NCI-H1048 (cell line): Measurements from ENCODE around the gene GTF2IRD1.
"Not testable (repeated sequence)": the region's sequence is repeated elsewhere in the genome, so short reads cannot be mapped to it uniquely, and the experiment has no call there.

Source experiments
- DNase-seq: peaks from one replicate; lab custom pipeline; 2025; lab: John Stamatoyannopoulos, UW

Gene GTF2IRD1

DNA sequence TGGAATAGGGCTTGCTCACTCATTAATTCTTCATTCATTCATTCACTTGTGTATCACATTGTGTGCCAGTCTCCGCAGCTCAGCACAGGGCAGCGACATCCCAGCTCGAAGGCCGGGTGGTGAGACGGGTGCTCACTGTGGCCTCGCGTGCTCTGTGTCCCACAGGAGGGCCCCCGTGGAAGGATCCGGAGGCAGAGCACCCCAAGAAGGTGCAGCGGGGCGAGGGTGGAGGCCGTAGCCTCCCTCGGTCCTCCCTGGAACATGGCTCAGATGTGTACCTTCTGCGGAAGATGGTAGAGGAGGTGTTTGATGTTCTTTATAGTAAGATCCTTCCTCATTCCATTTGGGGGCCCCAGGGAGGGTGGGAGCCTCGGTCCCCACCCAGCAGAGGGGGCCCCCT, 61.6 kb downstream of the GTF2IRD1 start:
- no peak for DNase-seq

DNA sequence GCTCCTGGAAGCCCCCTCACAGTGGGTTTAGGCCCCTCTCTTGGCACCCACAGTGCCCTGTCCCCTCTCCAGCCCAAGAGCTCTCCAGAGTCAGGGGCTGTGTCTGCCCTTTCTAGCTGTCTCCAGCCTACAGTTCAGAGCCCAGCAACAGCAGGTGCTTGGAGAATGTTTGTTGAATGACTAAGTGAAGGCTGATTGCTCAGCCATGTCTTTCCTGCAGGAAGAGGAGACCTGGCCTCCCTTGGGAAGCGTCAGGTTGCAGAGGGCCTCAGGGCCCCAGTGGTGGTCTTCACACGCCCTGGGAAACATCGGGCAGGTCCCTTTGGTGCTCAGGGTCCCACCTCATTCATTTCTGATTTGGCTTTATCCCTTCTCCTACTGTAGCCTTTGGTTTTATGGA, 62.5 kb downstream of the GTF2IRD1 start:
- no peak for DNase-seq

- no peak for DNase-seq
Measured at GRCh38 chr7:74518041-74518440, 64.3 kb downstream of the GTF2IRD1 start.

DNA sequence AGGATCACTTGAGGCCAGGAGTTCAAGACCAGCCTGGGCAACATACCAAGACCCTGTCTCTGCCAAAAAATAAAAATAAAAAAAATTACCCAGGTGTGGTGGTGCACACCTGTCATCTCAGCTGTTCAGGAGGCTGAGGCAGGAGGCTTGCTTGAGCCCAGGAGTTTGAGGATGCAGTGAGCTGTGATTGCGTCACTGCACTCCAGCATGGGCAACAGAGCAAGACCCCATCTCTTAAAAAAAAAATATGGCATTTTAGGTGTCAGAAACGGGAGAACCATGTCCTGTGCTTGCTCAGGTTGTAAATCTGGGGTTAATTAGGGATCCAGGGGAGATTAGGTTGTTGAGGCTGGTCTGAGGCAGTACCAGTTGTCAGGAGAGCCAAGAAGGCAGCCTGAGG, 64.9 kb downstream of the GTF2IRD1 start:
- no peak for DNase-seq

GRCh38 chr7:74519395-74519794, 65.7 kb downstream of the GTF2IRD1 start:
- DNase-seq: no peak

GRCh38 chr7:74521855-74522254, 68.1 kb downstream of the GTF2IRD1 start:
- DNase-seq: no peak

- DNase-seq: no peak
Measured at GRCh38 chr7:74522281-74522905, 68.7 kb downstream of the GTF2IRD1 start.

DNA sequence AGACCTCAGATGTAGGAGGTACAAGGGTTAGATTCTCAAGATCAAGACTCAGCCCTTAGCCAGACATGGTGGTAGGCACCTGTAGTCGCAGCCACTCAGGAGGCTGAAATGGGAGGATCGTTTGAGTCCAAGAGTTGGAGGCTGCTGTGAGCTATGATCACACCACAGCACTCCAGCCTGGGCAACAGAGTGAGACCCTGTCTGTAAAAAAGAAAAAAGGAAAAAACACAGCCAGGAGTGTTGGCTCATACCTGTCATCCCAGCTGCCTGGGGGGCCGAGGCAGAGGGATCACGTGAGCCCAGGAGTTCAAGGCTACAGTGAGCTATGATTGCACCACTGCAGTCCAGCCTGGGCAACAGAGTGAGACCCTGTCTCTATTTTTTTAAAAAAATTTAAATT, 69.3 kb downstream of the GTF2IRD1 start:
- DNase-seq: no peak

DNA sequence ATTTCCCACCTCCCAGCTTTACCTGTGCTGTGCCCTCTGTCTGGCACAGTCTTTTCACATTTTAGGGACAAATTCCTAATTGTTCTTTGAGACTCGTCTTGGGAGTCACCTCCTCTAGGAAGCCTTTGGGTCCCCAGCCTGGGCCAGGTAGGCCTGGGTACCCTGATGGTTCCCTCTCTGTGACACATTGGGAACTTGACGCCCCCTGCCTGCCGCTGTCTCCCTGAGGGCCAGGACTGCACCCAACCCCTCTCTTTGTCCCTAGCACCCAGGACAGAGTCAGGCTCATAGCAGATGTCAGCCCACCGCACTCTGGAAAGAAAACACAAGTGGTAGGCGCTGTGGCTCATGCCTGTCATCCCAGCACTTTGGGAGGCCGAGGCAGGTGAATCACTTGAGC, 71.4 kb downstream of the GTF2IRD1 start:
- no peak for DNase-seq

DNA sequence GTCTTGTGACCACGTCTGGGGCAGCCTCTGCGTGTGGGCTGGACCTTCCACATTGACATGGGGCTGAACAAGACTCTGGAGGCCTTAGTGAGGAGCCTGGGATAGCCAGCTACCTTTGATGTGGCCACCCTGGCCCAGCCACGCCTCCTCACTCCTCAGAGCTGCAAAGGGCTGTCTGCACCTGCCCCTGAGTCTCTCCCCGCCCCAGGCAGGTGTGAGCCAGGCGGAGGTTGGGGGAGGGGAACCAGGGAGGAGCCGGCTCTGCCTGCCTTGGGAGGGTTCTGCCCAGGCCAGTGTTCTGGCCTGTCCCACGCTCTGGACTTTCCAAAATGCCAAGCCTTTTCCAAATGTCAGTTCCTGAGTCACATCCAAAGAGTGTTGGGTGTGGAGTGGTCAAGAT, 72.2 kb downstream of the GTF2IRD1 start:
- DNase-seq: no peak

- DNase-seq: no peak
Measured at GRCh38 chr7:74526780-74527179, 73.1 kb downstream of the GTF2IRD1 start.

GRCh38 chr7:74527842-74528241, 74.1 kb downstream of the GTF2IRD1 start:
- no peak for DNase-seq

GRCh38 chr7:74528773-74529172, 75.1 kb downstream of the GTF2IRD1 start:
- DNase-seq: not testable (repeated sequence)

DNA sequence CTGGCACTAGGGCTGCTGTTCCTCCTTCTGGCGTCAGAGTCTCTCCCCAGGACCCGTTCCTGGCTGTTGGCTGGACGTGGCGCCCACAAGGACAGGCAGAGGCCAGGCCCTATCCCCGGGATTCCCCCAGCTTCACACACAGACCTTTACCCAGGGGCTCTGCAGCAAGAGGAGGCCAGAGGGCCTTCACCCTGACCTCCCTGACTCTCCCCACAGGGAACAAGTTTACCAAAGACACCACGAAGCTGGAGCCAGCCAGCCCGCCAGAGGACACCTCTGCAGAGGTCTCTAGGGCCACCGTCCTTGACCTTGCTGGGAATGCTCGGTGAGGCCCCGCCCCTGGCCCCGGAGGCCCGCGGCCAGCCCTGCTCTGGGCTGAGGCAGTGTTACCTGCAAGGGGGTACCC, 82.2 kb downstream of the GTF2IRD1 start:
- DNase-seq: no peak

DNA sequence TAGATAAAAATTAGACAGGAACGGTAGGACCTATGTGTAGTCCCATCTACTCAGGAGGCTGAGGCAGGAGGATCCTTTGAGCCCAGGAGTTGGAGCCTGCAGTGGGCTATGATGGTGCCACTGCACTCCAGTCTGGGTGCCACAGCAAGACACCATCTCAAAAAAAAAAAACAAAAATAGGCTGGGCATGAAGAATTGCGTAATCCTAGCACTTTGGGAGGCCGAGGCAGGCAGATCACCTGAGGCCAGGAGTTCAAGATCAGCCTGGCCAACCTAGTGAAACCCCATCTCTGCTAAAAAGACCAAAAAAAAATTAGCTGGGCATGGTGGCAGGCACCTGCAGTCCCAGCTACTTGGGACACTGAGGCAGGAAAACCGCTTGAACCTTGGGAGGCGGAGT, 88.2 kb downstream of the GTF2IRD1 start:
- not testable (repeated sequence) for DNase-seq

- DNase-seq: no peak
Measured at GRCh38 chr7:74542558-74543117, 88.9 kb downstream of the GTF2IRD1 start.

- no peak for DNase-seq
Measured at GRCh38 chr7:74544706-74545469, 91.2 kb downstream of the GTF2IRD1 start.

- no peak for DNase-seq
Measured at GRCh38 chr7:74545921-74546320, 92.2 kb downstream of the GTF2IRD1 start.

- DNase-seq: not testable (repeated sequence)
Measured at GRCh38 chr7:74553596-74554012, 99.9 kb downstream of the GTF2IRD1 start.

DNA sequence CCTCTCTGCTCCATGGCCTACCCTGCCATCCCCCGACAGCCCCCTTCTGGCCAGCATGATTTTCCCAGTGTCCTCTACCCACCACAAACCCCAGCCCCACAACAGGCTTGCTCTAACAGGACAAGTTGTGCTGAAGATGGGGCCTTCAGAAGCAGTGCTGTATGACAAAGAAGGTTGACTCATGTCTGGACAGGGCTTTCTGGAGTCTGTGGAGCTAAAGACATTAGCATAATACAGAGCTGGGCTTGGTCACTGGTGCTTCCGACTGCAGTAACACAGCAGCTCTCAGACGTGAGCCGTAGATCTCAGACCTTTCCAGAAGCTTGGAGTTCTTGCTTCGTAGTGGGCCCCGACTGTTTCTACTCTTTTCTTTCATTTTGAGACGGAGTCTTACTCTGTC, 100.5 kb downstream of the GTF2IRD1 start:
- DNase-seq: no peak

DNA sequence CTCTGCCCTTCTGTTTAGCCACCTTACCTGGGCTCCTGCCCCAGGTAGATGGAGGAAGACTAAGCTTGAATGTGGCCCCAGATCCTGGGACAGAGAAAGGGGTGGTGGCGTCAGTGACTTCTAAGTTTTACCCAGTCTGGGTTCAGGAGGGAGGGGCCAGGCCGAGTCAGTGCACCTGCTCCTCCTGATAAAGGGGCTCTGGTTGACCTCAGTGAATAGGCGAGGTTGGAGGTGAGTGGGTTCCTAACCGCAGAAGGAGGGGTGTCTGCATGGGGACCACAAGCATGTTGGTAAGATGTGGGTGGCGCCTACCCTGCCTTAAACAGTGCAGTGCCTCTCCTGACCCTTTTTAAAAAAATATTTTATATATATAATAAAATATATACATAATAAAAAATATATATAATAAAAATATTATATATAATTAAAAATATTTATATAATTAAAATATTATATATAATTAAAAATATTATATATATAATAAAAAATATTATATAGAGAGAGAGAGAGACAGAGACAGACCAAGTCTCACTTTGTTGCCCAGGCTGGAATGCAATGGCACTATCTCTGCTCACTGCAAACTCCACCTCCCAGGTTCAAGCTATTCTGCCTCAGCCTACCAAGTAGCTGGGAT, 106.5 kb downstream of the GTF2IRD1 start:
- DNase-seq: no peak

DNA sequence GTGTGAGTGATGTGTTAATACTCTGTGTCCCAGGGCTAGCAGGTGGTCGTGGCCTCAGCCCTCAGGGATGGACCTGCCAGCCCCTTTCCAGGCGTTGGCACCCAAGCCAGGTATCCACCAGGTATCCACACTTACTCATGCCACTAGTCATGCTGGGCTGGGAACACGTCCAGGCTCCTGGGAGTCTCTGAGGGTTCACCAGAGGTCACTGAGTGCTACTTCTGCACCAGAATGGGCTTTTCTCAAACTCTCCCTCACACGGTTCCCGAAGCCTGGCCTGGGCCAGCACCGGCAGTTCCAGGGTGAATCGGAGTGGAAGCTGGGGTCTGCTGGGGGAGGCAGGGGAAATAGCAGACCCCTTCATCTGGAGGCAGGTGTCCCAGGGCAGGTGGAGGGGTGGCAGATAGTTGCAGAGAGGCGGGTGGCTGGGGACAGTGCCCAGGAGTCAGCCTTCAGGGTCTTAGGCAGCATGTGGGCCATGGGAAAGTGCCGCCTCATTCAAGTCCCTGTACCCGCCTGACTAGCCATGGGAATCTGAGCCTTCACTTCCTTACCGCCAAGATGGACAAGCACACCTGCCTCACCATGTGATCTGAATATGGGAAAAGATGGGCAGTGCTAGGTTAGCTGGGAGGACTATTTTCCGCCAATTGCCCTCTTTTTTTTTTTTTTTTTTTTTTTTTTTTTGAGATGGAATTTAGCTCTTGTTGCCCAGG, 108.3 kb downstream of the GTF2IRD1 start:
- no peak for DNase-seq
